Fibroblast of lung (primary cell): ENCODE measurements around the gene FGD4. TPM values are rescaled to one million over a fixed set of nuclear protein-coding genes. Genes with fewer than 3 reads are reported as not detected.

Experiments
- DNase-seq, 2 donors: peaks; one replicate each; pipeline versions ENCODE4 v3.0.0 to v3.0.0-alpha.2; 2010; ENCODE audit warnings: low read depth in 2 of 2
- H2AFZ ChIP-seq: 2 replicates; pipeline ENCODE4 v1.5.1; 2012; ENCODE audit warnings: low read length, control low read depth, inconsistent platforms
- H3K27ac ChIP-seq: 2 replicates; pipeline ENCODE4 v1.5.1; 2011; ENCODE audit warnings: low read length, control low read depth; ENCODE audit not compliant: insufficient read depth
- H3K27me3 ChIP-seq: 2 replicates; pipeline ENCODE4 v1.5.1; 2011; ENCODE audit warnings: mild to moderate bottlenecking, low read length; ENCODE audit not compliant: control insufficient read depth, insufficient read depth
- H3K36me3 ChIP-seq: 2 replicates; pipeline ENCODE4 v1.5.1; 2011; ENCODE audit warnings: low read length; ENCODE audit not compliant: control insufficient read depth, insufficient read depth
- H3K4me1 ChIP-seq: 2 replicates; pipeline ENCODE4 v1.5.1; 2011; ENCODE audit warnings: low read length; ENCODE audit not compliant: control insufficient read depth, insufficient read depth; ENCODE audit errors: extremely low read depth
- H3K4me2 ChIP-seq: 2 replicates; pipeline ENCODE4 v1.5.1; 2011; ENCODE audit warnings: low read length, control low read depth; ENCODE audit not compliant: insufficient read depth; ENCODE audit errors: extremely low read depth
- H3K4me3 ChIP-seq, 4 experiments: fragments of 200-600 bp in 1 of 4; sonication (generic) in 1 of 4; replicated peaks in 1 of 4; 2 replicates each; pipeline ENCODE4 v1.5.1; 2011 to 2016; ENCODE audit warnings: low read length in 4 of 4, low read depth in 3 of 4, mild to moderate bottlenecking in 3 of 4, control low read depth in 2 of 4, inconsistent platforms in 1 of 4, mixed read lengths in 1 of 4; ENCODE audit not compliant: insufficient read depth in 1 of 4; ENCODE audit errors: control extremely low read depth in 1 of 4
- H3K79me2 ChIP-seq: 2 replicates; pipeline ENCODE4 v1.5.1; 2012; ENCODE audit warnings: mild to moderate bottlenecking, low read length, inconsistent platforms; ENCODE audit not compliant: control insufficient read depth, insufficient read depth
- H3K9ac ChIP-seq: 2 replicates; pipeline ENCODE4 v1.5.1; 2011; ENCODE audit warnings: mild to moderate bottlenecking, low read length, control low read depth; ENCODE audit not compliant: insufficient read depth
- H3K9me3 ChIP-seq: 2 replicates; pipeline ENCODE4 v1.5.1; 2012; ENCODE audit warnings: low read depth, low read length; ENCODE audit not compliant: control insufficient read depth, insufficient read depth
- H4K20me1 ChIP-seq: 2 replicates; pipeline ENCODE4 v1.5.1; 2011; ENCODE audit warnings: low read length; ENCODE audit not compliant: control insufficient read depth, insufficient read depth; ENCODE audit errors: extremely low read depth
- CTCF ChIP-seq, 2 donors: IDR thresholded peaks in 1 of 2; conservative IDR thresholded peaks in 1 of 2; 1 replicate in 1 of 2; 2 replicates in 1 of 2; pipeline ENCODE4 v1.5.1; 2011 to 2012; ENCODE audit warnings: low read length in 2 of 2, control low read depth in 1 of 2, inconsistent platforms in 1 of 2, low read depth in 1 of 2, mild to moderate bottlenecking in 1 of 2
- EZH2 ChIP-seq: IDR thresholded peaks from 2 replicates; pipeline ENCODE4 v1.5.1; 2012; ENCODE audit warnings: low read length, control low read depth, mild to moderate bottlenecking; ENCODE audit errors: missing control alignments
- polyA plus RNA-seq, 2 donors: library from polyadenylated mRNA; depleted of rRNA in 1 of 2; stranded (reverse) in 1 of 2; unstranded in 1 of 2; fragments of >200 nt; gene quantifications; 2 replicates each; pipeline ENCODE4 v1.2.1, GENCODE V29; 2011 to 2012; ENCODE audit warnings: missing spikeins in 1 of 2
- total RNA-seq: library from RNA; depleted of rRNA; stranded (reverse); fragments of >200 nt; gene quantifications from 2 replicates; pipeline ENCODE4 v1.2.1, GENCODE V29; 2014

FGD4 gene
- total and polyA plus RNA-seq, 2 donors (not counting 1 experiment from before 2014, with no cell fraction given) = 7.6 to 12.2 TPM

- no peaks in the 10 kb centered on the region for H3K4me1 ChIP-seq
- no peaks in the 10 kb centered on the region for H3K9me3 ChIP-seq
- TF ChIP-seq EZH2 = no peak
- no peak for TF ChIP-seq CTCF (conservative IDR thresholded peaks at IDR 0.05 in 1 of 2, IDR thresholded peaks at IDR 0.05 in 1 of 2; ENCODE audit: low read depth in 1 of 2, low read length in 2 of 2)
- H2AFZ ChIP-seq = no peak overlapping the region
- H3K4me3 ChIP-seq = no peak overlapping the region
- no peak for DNase-seq
- no peaks in the 10 kb centered on the region for H3K79me2 ChIP-seq
- no peak overlapping the region for H3K9ac ChIP-seq
- H3K27ac ChIP-seq = no peak overlapping the region
- no peaks in the 10 kb centered on the region for H3K27me3 ChIP-seq
- H3K36me3 ChIP-seq = no peaks in the 10 kb centered on the region
- no peaks in the 10 kb centered on the region for H4K20me1 ChIP-seq
- no peak overlapping the region for H3K4me2 ChIP-seq
Measured at GRCh38 chr12:32446316-32447119, 47.2 kb downstream of the FGD4 start.

GRCh38 chr12:32448586-32448985, 49.2 kb downstream of the FGD4 start:
- Histone ChIP-seq H3K4me2 (no peak overlapping the region), H3K27me3 (no peaks in the 10 kb centered on the region), H2AFZ (no peak overlapping the region), H3K36me3 (no peaks in the 10 kb centered on the region), H3K9ac (no peak overlapping the region), H3K79me2 (no peaks in the 10 kb centered on the region), H4K20me1 (no peaks in the 10 kb centered on the region), H3K4me1 (no peaks in the 10 kb centered on the region), H3K9me3 (no peaks in the 10 kb centered on the region), H3K27ac (no peak overlapping the region), H3K4me3 (no peak overlapping the region)
- no peak for TF ChIP-seq EZH2
- TF ChIP-seq CTCF (conservative IDR thresholded peaks at IDR 0.05 in 1 of 2, IDR thresholded peaks at IDR 0.05 in 1 of 2; ENCODE audit: low read depth in 1 of 2, low read length in 2 of 2) = no peak
- DNase-seq = peak in 1 of 2 donors; percentile 60

DNA sequence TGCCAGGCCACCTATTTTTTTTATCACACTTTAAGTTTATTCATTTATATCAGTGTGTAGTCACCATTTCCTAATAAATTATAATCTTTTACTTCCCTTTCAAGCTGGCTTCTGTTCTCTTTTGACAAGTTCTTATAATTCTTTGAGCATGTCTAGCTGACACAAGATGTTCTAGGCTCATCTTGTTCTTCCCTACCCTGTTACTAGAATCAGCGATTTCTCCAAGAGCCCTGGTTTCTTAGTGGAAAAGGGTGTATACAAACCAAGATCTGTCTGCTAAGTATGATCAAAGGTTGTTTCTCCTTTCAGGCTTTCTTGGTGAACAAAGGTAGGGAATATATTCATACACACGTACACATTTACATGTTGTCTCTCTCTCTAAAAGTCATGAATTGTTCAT, 51.0 kb downstream of the FGD4 start:
- no peaks in the 10 kb centered on the region for H3K36me3 ChIP-seq
- H3K4me3 ChIP-seq = no peak overlapping the region
- no peak overlapping the region for H3K27ac ChIP-seq
- H3K9ac ChIP-seq = no peak overlapping the region
- H3K4me1 ChIP-seq = peaks cover 2% of the 10 kb centered on the region
- no peaks in the 10 kb centered on the region for H3K79me2 ChIP-seq
- no peak overlapping the region for H2AFZ ChIP-seq
- no peaks in the 10 kb centered on the region for H3K27me3 ChIP-seq
- TF ChIP-seq EZH2 (no peak), CTCF (conservative IDR thresholded peaks at IDR 0.05 in 1 of 2, IDR thresholded peaks at IDR 0.05 in 1 of 2; ENCODE audit: low read depth in 1 of 2, low read length in 2 of 2) (no peak)
- H4K20me1 ChIP-seq = no peaks in the 10 kb centered on the region
- no peak overlapping the region for H3K4me2 ChIP-seq
- H3K9me3 ChIP-seq = no peaks in the 10 kb centered on the region
- DNase-seq = no peak
